ENCODE results near the gene PSAPL1.

DNA sequence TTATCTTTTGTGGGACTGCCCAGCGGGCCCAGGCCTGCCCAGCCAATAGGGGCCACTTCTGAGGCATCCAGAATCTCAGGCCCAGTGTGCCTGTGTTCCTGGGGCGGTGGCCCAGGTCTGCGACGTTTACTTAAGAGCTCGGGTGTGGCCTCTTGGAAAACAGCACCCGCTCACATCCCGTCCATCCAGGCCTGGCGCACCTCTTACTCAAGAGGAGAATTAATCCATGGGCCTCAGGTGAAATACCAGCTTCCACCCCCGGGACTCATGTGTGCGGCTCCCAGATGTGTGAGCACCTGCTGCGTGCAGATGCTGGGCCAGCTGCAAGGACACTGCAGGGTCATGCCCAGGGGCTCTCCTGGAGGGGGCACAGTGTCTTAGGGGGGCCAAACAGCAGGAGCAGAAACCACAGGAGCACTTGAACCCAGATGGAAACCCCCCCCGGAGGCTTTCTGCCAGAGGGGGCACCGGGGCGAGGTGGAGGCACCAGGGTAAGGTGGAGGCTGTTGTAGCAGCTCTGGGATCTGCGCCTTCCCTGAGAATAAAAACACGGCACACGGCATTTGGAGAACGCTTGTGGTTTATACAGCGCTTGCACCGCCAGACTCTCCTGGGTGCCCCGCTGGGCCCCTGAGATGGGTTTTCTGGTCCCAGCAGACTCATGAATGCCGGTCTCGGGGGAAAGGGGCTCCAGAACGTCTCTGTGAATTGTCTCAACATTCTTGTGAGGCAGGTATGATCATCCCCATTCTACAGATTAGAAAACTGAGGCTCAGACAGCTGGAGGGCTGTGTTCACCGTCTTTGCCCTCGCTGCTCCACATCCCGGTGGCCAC, 2.8 kb downstream of the PSAPL1 start:
- TF ChIP-seq, protein P1, sequence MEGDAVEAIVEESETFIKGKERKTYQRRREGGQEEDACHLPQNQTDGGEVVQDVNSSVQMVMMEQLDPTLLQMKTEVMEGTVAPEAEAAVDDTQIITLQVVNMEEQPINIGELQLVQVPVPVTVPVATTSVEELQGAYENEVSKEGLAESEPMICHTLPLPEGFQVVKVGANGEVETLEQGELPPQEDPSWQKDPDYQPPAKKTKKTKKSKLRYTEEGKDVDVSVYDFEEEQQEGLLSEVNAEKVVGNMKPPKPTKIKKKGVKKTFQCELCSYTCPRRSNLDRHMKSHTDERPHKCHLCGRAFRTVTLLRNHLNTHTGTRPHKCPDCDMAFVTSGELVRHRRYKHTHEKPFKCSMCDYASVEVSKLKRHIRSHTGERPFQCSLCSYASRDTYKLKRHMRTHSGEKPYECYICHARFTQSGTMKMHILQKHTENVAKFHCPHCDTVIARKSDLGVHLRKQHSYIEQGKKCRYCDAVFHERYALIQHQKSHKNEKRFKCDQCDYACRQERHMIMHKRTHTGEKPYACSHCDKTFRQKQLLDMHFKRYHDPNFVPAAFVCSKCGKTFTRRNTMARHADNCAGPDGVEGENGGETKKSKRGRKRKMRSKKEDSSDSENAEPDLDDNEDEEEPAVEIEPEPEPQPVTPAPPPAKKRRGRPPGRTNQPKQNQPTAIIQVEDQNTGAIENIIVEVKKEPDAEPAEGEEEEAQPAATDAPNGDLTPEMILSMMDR (IDR thresholded peaks at IDR 0.05), result no peak
- TF ChIP-seq POLR2A (IDR thresholded peaks at IDR 0.05), result no peak
